ENCODE measurements around the gene CHPF.

The CHPF gene

DNA sequence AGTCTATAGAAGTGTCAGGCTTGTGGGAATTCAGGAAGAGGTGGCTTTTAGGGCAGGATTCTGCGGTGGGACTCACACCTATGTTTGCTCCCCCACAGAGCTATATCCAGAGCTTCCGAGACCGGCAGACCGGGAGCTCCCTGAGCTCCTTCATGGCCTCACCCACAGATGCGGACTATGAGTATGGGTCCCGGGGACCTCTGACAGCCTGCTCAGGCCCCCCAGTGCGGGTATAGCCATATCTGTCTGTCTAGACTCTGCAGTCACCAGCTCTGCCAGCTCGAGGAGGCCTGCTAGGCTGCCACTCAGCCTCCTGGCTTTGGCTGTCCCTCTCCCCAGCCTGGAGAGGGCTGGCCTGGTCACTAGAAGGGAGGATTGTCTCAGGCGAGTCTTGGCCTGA is 6.0 kb upstream of the CHPF start:
- DNase-seq: no peak

DNA sequence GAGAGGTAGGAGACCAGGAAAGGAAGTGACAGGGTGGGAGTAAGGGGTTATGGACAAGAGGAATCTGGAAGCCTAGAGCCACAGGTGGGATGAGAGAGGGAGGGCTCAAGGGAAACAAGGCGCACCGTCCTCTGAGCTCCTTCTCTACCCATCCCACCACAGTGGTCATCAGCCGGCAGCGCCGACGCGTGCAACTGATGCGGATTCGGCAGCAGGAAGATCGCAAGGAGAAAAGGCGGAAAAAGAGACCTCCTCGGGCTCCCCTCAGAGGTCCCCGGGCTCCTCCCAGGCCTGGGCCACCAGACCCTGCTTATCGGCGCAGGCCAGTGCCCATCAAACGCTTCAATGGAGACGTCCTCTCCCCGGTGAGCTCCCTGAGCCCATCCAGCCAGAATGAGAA is 5.4 kb upstream of the CHPF start:
- DNase-seq: no peak

DNA sequence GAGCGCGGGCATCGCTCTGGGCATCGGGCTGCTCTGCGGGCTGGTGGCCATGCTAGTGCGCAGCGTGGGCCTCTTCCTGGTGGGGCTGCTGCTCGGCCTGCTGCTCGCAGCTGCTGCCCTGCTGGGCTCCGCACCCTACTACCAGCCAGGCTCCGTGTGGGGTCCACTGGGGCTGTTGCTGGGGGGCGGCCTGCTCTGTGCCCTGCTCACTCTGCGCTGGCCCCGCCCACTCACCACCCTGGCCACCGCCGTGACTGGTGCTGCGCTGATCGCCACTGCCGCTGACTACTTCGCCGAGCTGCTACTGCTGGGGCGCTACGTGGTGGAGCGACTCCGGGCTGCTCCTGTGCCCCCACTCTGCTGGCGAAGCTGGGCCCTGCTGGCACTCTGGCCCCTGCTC is 4.0 kb upstream of the CHPF start:
- no peak for DNase-seq

DNA sequence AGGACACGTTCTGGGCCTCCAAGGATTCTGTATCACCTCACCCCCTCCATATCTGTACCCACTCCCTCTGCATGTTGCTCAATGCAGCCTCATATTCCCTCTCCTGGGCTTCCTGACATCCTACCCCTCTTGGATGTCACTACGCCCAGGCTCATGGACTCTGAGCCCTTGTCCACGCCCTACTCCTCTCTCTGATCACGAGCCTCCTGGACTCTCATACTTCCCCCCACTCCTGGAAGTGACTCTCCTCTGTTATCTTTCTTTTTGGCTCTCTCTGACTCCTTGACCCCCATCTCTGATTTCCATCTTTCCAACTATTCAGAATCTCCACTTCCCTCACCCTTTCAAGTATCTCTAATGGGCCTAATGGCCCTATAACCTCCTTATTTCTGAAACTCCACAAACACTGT is 2.3 kb upstream of the CHPF start:
- no peak for DNase-seq

DNA sequence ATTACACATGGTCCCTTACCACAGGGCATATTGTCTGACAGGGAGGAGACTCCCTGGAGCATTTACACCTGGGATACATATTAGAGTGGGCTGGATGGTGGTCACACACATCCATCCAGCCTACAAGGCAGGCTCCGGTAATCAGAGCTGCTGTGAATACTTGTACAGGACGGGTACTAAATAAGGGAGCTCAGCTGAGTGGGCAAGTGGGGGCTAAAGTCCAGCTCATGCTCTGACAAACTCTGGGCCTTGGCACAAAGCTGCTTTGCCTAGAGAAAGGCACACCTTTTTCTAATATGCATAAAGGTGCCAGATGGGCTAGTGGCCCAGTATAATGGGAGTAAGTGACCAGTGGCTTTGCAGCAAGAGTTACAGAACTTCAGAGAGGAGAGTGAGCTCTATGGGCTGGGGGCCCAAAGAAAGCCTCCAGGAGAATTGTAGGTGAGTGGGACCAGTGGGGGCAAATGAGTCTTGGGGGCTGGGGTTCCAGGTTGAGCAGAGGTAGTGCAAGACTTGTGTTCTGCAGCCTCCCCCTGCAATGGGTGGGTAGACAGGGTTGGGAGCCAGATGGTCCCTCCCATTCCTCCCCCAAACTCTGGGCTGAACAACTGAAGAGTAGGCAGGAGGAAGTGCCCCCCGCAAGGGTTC is 1.8 kb upstream of the CHPF start:
- no peak for DNase-seq

DNA sequence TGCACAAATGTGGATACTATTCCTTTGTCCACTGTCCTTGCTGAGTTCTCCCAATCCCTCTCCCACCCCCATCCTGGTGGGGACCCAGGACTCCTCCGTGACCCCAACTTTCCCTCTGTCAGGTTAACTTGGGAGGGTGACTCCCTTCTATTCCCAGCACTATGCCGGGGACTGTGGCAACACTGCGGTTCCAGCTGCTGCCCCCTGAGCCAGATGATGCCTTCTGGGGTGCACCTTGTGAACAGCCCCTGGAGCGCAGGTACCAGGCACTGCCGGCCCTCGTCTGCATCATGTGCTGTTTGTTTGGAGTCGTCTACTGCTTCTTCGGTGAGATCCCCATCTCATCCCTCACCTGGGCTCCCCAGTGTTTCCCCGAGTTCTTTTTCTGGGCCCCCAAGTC is 958 bp upstream of the CHPF start:
- no peak for DNase-seq

DNA sequence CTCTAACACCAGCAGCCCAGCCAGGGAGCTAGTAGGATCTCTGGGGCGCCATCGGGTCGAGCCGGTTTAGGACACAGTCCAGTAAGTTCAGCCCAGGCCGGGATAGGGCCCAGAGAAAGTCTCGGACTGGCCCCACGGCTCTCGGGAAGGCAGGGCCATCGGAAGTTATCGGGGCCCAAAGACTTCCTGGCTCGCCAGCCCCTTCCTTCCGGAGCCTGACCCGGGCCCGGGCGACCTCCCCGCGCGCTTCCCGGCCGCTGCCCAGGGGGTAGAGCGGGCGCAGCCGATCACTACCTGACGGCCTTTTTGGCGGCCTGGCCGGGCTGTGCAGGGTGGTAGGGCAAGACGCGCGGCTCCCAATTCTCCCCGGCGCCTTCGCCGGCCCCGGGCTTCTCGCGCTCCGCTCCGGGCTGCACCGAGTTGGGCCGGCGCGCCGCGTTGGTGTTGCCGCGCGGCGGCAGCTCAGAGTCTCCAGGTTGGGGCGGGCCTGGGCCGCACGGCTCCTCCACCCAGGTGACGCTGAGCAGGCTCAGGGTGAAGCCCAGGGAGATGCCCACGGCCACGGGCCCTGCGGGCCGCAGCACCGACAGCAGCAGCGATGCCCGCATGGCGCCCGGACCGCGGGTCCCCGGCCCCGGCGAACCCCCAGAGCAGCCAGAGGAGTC is 546 bp downstream of the CHPF start:
- no peak for DNase-seq

DNA sequence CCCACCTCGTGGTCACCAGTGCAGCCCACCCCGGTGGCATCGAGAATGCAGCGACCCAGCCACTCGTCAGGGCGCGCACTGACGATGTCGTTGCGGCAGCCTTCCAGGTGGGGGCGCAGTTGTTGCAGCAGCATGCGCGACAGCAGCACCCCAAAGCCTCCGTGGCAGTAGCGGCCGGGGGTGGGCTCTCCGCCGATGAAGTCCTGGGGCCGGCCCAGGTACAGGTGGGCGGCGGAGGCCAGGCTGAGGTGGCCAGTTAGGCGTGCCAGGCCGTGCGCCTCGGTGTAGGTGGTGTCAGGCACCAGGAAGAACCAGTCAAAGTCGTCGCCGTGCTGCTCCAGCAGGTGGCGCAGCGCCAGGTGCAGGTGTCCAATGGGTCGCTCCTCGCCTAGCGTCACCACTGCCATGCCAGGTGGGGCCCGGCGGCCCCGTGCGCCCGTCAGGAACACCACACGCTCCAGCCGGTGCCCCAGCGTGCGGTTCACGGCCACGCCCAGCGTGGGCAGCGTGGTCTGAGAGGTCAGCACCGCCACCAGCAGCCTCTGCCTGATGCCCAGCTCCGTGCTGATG is 1.9 kb downstream of the CHPF start:
- peak; percentile 91 for DNase-seq

DNA sequence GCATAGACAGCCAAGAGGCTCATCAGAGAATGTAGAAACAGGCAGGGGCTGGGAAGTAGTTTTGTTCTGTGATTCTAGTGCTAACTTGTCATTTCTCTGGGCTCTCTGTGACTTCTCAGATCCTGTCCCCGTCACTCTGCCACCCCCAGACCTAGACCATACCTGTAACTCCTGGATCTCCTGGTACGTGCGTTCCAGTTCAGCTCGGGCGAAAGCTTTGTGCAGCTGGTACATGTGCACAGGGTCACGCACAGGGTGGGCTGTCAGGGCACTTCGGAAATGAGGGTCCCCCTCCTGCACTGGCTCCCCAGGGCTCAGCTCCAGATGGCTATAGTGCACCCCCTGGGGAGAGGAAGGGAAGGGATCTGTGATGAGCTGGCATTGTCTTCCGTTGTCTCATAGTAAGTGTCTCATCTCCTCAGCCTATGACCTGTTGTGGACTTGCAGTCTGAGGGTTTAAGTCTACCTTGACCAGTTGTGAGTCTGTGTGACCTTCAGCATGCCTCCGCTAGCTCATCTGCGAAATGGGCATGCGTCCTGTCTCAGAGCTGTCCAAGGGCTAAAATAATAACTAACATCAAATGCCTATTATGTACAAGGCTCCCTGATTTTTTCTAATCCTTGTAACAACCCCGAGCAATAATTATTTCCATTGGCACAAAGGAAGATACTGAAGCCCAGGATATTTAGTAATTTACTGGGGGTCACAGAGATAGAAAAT is 2.7 kb downstream of the CHPF start:
- DNase-seq: no peak

DNA sequence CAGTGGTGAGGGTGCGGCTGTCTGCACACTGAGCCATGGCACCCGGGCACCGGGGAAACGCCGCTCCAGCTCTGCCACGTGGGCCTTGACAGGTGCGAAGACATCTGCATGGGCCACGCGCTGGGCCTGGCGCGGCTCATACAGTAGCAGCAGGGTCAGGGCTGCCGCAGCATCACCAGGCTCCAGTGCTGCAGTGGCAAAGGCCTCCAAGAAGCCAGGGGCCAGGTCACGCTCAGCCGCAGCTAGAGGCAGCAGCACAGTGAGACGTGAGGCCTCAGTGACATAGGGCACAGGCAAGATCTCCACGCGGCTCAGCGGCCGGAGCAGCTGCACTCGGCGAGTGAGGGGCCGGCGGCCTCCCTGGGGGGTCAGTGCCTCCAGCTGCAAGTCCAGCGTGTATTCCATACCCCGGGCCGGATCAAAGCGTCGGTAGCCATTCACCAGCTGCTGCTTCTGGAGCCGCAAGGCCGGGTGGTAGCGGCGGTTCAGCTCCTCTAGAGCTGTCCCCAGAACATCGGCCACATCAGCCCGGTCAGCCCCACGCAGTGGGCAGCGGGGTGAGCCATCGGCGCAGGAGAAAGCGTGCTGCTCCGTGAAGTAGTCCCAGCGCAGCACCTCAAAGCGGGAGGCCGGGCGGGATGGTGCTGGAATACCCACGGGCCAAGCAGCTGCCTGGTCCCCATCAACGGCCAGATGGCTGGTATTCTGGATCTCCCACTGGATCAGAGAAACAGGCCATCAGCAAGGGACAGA is 3.5 kb downstream of the CHPF start:
- DNase-seq: no peak

DNA sequence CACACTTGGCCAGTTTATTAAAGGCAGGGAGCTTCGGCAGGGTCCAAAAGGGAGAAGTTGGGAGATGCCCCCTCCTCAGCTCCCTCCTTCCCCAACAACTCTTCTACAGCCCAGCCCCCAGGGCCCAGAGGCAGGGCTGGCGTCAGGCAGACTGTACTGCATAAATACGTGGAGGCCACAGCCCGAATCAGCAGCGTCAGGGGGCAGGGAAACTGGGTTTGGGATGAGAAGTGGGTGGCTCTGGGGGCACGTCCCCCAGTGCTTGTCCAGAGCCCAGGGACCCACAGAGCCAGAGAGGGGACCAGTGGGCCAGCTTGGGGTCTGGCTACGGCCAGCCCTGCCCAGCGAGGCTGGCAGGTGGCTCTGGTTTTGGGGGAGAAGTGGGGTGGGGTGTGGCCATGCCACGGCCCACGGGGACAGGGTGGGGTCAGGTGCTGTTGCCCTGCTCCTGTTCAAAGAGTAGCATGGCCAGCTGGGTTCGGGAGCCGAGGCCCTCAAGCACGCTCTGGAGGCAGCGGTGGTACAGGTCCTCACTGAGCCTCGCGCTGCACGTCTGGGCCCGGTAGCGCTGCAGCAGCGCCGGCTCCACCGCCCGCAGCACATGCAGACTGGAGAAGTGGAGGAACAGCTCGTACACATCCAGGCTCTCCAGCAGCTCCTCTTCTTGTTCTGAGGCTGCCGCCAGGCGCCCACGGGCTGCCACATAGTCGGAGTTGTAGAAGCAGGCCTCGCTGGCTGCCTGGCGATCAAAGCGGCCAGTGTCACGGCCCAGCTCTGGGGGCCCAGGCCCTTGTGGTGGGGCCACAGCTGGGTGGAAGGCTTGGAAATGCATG is 4.4 kb downstream of the CHPF start:
- no peak for DNase-seq

DNA sequence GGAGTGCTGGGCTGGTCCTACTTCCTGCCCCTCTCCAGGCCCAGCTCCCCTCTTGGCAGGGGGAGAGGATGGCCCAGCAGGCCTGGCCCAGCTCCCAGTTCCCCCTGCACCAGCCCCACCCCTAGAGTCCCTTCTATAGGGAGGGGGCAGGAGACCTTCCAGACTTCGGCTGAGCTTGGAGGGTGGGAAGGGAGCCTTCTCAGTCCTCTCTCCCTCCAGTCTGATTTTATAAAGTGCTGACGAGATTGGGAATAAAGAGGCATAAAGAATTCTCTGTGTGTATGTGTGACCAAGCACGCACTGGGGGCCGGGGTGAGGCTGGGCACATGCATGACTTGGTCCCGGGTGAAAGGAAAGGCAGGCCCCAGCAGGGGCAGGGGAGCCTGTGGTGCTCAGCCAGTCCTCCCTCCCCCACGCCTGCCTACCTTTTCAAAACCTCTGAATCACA is 5.1 kb downstream of the CHPF start:
- no peak for DNase-seq

DNA sequence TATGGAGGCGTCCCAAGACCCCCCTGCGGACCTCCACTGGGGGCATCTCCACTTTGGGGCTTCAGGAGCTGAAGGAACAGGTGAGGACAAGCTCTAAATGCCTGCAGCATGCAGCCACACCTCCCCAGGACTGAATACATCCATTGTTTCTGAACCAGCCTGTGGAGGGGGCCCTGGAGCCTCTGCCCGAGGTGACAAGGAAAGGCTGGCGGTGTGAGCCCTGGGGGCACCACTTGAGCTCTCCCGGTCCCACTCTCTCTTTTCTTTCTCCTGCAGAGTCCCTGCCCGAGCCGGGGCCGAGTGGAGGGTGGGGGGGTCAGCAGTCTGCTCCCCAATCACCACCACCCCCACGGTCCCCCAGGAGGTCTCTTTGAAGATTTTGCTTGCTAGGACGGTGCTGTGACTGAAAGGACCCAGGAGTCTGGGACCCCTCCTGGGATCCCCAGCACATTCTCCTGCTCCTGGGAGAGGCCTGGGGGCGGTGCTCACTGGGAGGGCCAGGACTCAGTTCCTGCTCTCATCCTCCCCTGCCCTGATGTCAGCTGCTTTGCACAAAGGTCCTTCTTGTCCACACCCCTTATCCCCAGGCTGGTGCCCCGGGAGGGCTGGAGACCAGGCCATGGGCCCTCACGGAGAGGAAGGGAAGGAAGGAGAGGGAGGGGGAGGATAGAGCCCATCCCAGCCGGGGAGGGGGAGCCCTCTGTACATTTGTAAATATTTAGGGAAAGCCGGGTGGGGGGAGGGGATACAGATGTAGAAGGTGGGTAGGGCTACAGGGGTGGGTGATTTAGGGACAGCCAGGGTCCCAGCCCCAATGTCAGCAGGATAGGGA is 5.7 kb downstream of the CHPF start:
- DNase-seq: no peak

DNA sequence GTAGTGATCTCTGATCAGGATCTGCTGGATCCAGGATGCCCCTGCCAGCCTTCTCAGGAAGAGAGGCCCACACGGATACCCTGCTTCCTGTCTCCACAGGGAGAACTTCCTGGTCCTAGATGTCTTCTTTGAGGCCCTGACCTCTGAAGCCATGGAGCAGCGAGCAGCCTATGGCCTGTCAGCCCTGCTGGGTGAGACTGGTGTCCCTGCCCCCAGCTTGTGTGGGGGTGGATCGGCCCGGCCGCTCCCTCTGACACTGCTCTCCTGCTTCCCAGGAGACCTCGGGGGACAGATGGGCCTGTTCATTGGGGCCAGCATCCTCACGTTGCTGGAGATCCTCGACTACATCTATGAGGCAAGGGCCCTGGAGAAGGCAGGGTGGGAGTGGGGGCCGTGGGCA is 6.6 kb downstream of the CHPF start:
- no peak for DNase-seq

DNA sequence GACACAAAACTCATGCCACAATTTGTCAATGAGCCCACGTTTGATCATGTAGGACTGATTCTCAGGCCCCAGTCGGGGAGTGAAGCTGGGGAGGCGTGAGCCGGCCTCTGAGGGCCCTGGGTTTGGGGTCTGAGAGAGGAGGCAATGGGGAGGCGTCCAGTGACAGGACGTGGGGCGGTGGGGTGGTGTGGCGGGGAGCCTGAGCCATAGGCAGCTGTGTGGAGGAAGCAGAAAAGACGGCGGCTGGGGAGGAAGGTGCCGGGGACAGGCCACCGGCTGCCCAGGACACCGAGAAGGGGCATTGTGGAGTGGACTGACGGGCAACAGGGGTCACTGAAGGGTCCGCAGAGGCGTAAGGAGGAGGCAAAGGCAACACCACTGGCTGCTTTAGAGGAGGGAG is 7.2 kb downstream of the CHPF start:
- DNase-seq: no peak

DNA sequence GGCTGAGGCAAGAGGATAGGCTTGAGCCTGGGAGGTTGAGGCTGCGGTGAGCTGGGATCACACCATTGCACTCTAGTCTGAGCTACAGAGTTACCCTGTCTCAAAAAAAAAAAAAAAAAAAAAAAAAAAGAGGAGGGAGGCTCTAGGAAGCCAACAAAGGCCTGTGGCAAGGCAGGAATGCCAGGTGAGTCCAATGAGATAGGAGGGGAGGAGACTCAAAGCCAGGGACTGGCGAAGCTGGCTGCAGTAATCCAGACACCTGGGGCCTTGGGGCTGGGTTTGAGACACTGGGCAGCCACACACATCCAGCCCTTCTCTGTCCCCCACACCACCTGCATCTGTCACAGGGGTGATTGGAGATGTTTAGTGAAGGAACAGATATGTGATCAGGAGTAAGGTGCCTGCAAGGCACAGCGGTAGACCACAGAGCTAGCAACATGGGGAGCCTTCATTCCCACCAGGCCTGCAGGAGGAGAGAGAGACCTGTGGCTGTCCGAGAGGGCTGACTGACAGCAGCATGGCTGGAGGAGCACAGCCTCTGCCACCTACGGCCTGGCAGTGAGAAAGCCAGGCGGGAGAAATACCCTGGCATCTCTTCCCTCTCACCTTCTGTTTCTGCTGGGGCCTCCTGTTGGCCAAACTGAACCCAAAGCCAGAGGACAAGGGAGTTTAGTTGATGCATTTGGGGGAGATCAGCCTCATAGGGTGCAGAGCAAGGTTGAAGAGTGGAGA is 9.5 kb downstream of the CHPF start:
- DNase-seq: no peak

DNA sequence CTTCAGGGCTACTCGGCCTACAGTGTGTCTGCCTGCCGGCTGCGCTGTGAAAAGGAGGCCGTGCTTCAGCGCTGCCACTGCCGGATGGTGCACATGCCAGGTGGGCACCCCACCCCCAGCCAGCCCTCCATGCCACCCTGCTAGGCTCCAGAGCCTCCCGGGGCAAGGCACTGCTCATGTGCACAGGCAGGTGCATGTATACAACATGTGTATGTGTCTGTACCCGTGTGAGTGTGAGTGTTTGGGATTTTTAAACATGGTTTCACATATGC is 11.3 kb downstream of the CHPF start:
- DNase-seq: no peak

DNA sequence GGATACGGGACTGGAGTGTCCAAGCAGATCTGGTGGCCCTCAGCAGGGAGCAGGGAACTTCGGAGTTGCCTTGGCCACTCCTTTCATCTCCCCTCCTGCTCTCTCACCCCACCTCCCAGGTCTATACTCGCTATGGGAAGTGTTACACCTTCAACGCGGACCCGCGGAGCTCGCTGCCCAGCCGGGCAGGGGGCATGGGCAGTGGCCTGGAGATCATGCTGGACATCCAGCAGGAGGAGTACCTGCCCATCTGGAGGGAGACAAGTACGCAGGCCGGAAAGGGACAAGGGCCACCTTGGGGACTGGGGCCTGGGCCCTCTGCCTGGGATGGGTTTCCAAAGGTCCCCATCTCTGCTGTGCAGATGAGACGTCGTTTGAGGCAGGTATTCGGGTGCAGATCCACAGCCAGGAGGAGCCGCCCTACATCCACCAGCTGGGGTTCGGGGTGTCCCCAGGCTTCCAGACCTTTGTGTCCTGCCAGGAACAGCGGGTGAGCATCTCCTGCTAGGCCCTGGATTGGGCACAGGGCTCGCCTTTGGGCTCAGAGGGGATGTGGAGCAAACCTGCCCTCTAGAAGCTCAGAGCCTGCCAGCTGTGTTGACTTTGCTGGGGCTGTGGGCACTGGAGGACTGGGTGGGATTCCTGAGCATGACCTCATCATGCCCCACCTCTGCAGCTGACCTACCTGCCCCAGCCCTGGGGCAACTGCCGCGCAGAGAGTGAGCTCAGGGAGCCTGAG is 11.8 kb downstream of the CHPF start:
- DNase-seq: no peak

DNA sequence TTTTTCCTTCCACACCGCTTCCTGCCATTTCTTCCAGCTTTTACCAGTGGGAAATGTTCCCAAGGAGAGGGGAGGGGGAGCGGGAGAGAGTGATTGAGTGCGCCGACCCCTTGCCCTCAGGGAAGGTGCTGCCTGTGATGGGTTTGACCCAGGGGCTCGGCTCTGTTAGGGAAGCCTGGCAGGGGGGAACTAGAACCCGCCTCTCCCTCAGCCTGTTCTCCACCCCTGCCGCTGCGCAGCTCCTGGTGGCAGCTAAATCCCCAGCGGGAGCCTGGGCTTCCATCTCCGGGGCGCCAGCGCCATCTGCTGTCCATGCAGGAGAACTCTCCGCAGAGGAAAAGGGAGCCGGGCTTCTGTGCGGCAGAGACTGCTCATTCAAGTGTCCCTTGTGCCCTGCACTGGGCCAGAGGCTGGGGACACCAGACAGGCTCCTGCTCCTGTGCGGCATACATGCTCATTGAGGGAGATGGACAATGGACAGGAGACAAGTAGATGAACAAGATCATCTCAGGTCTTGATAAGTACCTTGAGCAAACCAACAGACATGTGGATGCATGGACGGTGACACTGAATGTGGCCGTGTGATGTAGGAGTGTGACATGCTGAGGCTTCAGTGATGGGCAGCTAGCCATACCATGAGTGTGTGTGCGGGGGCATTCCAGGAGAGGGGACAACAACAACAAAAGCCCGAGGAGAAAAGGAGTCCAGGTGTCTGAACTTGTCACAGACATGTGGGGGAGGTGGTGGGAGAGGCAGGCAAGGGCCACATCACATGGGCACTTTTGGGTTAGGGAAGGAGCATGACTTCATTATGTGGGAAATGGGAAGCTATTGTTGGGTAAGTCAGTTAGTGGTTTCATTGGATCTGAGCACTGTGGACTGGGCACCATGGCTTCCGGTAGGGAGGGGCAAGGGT is 13.3 kb downstream of the CHPF start:
- peak; percentile 92 for DNase-seq

Data from CD4-positive, alpha-beta T cell treated with Interleukin-17A for 4 hours (primary cell).